ENCODE data around the gene GPX1.
"Not testable (repeated sequence)": the region's sequence is repeated elsewhere in the genome, so short reads cannot be mapped to it uniquely, and the experiment has no call there.

Gene GPX1

DNA sequence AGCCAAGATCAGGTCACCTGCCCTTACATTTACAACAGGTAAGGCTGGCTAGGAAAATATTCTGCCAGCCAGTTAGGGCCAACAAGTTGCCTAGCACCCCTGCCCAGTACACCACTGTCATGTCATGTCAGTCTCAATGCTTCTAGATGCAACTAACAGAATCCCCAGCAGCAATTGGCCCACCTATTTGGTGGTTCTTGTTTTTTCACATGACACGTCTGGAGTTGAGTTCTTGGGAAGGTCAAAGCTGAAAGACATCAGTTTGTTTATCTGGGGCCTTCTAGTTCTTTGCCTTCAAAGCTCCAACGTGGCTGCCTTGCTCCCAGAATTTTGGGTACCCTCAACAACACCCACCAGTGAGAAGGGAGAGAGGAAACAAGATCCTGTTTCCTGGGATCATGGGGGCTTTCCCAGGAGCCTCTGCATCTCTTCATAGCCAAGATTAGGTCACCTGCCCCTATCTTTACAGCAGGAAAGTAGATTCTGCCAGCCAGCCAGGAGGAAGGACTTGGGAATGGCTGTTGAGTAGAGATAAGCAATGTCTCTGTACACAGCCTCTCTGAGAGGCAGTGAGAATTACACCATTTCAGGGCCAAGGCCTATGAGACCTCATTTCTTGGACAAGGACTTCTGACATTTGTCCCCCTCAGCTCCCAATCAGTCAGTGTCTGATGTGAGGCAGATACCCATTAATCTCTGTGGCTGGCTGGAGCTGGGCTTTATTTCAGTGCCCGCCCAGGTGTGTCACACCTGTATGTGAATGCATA is 8.6 kb downstream of the GPX1 start:
- no peak for ATAC-seq (ENCODE audit: low read depth)
- Mint-ChIP-seq H3K9me3 (no peaks in the 10 kb centered on the region), H3K27ac (no peak overlapping the region), H3K4me1 (peaks cover 25% of the 10 kb centered on the region), H3K36me3 (peaks cover 3% of the 10 kb centered on the region), H3K27me3 (no peaks in the 10 kb centered on the region), H3K4me3 (no peak overlapping the region)
- no peak for DNase-seq (ENCODE audit: low spot score in 2 of 2)

GRCh38 chr3:49348361-49348760 is 9.8 kb downstream of the GPX1 start:
- not testable (repeated sequence) for H3K4me3 Mint-ChIP-seq; DNase-seq (ENCODE audit: low spot score in 2 of 2); H3K36me3 Mint-ChIP-seq; H3K9me3 Mint-ChIP-seq; ATAC-seq (ENCODE audit: low read depth); H3K27me3 Mint-ChIP-seq; H3K27ac Mint-ChIP-seq
- H3K4me1 Mint-ChIP-seq = peaks cover 25% of the 10 kb centered on the region

DNA sequence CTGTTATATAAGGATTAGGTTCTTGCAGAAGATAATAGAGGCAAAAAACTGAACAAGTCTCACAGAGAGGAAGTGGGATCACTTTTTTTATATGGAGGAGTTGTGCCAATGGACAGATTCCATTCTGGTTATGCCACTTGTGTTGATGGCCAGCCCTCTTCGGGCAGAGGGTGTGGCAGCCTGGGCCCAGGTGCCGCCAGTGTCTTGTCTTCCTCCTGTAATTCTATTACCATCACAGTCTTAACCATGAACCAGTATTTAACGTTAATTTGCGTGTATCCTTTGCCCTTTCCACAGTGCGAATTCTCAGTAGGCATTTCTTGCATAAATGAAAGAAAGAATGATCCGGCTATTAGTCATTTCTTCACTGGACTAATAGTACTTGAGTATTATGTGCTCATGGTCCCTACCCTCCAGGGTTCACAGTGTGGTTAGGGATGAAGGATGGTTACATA is 11.3 kb downstream of the GPX1 start:
- Mint-ChIP-seq H3K27ac (no peak overlapping the region), H3K27me3 (no peaks in the 10 kb centered on the region), H3K4me3 (no peak overlapping the region), H3K9me3 (no peaks in the 10 kb centered on the region), H3K4me1 (peaks cover 26% of the 10 kb centered on the region), H3K36me3 (no peaks in the 10 kb centered on the region)
- DNase-seq (ENCODE audit: low spot score in 2 of 2) (no peak), ATAC-seq (ENCODE audit: low read depth) (no peak)

GRCh38 chr3:49343163-49343562 is 15.0 kb downstream of the GPX1 start:
- H3K4me3 Mint-ChIP-seq = peak overlapping the region; percentile 44
- H3K4me1 Mint-ChIP-seq = peaks cover 42% of the 10 kb centered on the region
- peak overlapping the region; percentile 91 for H3K27ac Mint-ChIP-seq
- ATAC-seq (ENCODE audit: low read depth) (no peak), DNase-seq (ENCODE audit: low spot score in 2 of 2) (no peak)
- no peaks in the 10 kb centered on the region for H3K27me3 Mint-ChIP-seq
- no peaks in the 10 kb centered on the region for H3K9me3 Mint-ChIP-seq
- peaks cover under 1% of the 10 kb centered on the region for H3K36me3 Mint-ChIP-seq

DNA sequence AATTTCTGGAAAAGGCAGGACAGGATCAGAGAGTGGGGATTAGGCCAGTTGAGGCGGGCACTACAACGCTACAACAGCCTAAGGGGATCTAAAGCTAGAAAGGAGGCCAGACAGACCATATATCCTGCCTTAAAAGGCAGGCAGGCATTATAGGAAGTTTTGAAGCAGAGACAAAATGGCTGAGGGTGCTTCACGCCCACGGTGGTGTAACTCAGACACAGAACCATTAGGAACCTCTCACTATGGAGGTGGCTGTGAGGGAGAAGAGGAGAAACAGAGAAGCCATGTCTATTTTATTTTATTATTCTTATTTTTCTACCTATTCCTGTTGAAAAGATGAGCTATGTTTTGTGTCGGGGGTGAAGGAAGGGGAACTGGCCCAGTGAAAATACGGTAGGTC is 16.2 kb downstream of the GPX1 start:
- no peaks in the 10 kb centered on the region for H3K9me3 Mint-ChIP-seq
- H3K4me3 Mint-ChIP-seq = peak overlapping the region; percentile 35
- peak overlapping the region; percentile 91 for H3K27ac Mint-ChIP-seq
- no peak for ATAC-seq (ENCODE audit: low read depth)
- H3K4me1 Mint-ChIP-seq = peaks cover 42% of the 10 kb centered on the region
- H3K27me3 Mint-ChIP-seq = no peaks in the 10 kb centered on the region
- DNase-seq (ENCODE audit: low spot score in 2 of 2) = no peak
- peaks cover 3% of the 10 kb centered on the region for H3K36me3 Mint-ChIP-seq

- DNase-seq (ENCODE audit: low spot score in 2 of 2) (peak; percentile 79 to 85), ATAC-seq (ENCODE audit: low read depth) (peak; percentile 83)
- Mint-ChIP-seq H3K27ac (peak within 1 kb of the TSS; percentile 98), H3K4me1 (peaks cover 36% of the 10 kb centered on the region), H3K9me3 (no peaks in the 10 kb centered on the region), H3K27me3 (no peaks in the 10 kb centered on the region), H3K36me3 (peaks cover 7% of the 10 kb centered on the region), H3K4me3 (peak within 1 kb of the TSS; percentile 93)
Measured at GRCh38 chr3:49339941-49340800, 18.0 kb downstream of the GPX1 start, which contains the start of gene USP4. TSS of gene USP4 (minus strand) at chr3:49340053. CDS start at chr3:49340024, 29 bp downstream.

GRCh38 chr3:49339581-49339940 is 18.6 kb downstream of the GPX1 start:
- Mint-ChIP-seq H3K4me3 (peak overlapping the region; percentile 93), H3K36me3 (peaks cover 7% of the 10 kb centered on the region), H3K9me3 (no peaks in the 10 kb centered on the region), H3K27ac (peak overlapping the region; percentile 98), H3K27me3 (no peaks in the 10 kb centered on the region), H3K4me1 (peaks cover 32% of the 10 kb centered on the region)
- DNase-seq (ENCODE audit: low spot score in 2 of 2) (peak in 1 of 2 donors; percentile 30), ATAC-seq (ENCODE audit: low read depth) (no peak)

- no peak overlapping the region for H3K4me3 Mint-ChIP-seq
- ATAC-seq (ENCODE audit: low read depth) = no peak
- H3K36me3 Mint-ChIP-seq = peaks cover 15% of the 10 kb centered on the region
Measured at GRCh38 chr3:49333916-49334633, 24.1 kb downstream of the GPX1 start.

DNA sequence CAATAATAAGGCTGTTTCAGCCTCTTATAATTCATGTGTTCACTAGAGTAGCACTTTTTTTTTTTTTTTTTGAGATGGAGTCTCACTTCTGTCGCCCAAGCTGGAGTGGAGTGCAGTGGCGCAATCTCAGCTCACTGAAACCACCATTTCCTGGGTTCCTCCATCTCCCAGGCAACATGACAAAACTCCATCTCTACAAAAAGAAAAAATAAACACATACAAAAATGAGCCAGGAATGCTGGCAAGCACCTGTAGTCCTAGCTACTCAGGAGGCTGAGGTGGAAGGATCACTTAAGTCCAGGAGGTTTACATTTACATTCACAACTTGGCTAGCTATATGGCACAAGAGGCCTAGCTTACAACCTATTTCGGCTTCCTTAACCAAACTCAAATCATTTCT is 25.1 kb downstream of the GPX1 start:
- no peaks in the 10 kb centered on the region for H3K9me3 Mint-ChIP-seq
- H3K36me3 Mint-ChIP-seq = peaks cover 17% of the 10 kb centered on the region
- H3K4me3 Mint-ChIP-seq = no peak overlapping the region
- ATAC-seq (ENCODE audit: low read depth) (no peak), DNase-seq (ENCODE audit: low spot score in 2 of 2) (no peak)
- peaks cover under 1% of the 10 kb centered on the region for H3K4me1 Mint-ChIP-seq
- H3K27me3 Mint-ChIP-seq = no peaks in the 10 kb centered on the region
- no peak overlapping the region for H3K27ac Mint-ChIP-seq

More at GRCh38 chr3:49333916-49334633, 24.1 kb downstream of the GPX1 start:
- peaks cover 7% of the 10 kb centered on the region for H3K4me1 Mint-ChIP-seq
- no peaks in the 10 kb centered on the region for H3K9me3 Mint-ChIP-seq
- no peaks in the 10 kb centered on the region for H3K27me3 Mint-ChIP-seq
- DNase-seq (ENCODE audit: low spot score in 2 of 2) = no peak
- H3K27ac Mint-ChIP-seq = no peak overlapping the region

- Mint-ChIP-seq H3K27ac (no peak overlapping the region), H3K9me3 (no peaks in the 10 kb centered on the region), H3K27me3 (no peaks in the 10 kb centered on the region), H3K4me3 (no peak overlapping the region), H3K36me3 (peaks cover 22% of the 10 kb centered on the region), H3K4me1 (peaks cover 2% of the 10 kb centered on the region)
- no peak for ATAC-seq (ENCODE audit: low read depth)
- DNase-seq (ENCODE audit: low spot score in 2 of 2) = no peak
Measured at GRCh38 chr3:49329186-49329585, 29.0 kb downstream of the GPX1 start.

DNA sequence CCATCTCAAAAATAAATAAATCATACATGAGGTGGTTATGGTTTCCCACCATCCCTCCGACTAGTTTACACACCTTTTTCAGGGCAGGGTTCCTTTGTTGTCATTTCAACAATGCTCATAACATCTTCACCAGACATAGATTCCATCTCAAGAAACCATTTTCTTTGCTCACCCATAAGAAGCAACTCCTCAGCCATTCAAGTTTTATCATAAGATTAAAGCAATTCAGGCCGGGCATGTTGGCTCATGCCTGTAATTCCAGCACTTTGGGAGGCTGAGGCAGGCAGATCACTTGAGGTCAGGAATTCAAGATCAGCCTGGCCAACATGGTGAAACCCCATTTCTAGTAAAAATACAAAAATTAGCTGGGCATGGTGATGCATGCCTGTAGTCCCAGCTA is 29.8 kb downstream of the GPX1 start:
- not testable (repeated sequence) for ATAC-seq (ENCODE audit: low read depth); DNase-seq (ENCODE audit: low spot score in 2 of 2); H3K9me3 Mint-ChIP-seq; H3K27ac Mint-ChIP-seq; H3K4me3 Mint-ChIP-seq; H3K4me1 Mint-ChIP-seq; H3K27me3 Mint-ChIP-seq
- H3K36me3 Mint-ChIP-seq = peaks cover 25% of the 10 kb centered on the region

DNA sequence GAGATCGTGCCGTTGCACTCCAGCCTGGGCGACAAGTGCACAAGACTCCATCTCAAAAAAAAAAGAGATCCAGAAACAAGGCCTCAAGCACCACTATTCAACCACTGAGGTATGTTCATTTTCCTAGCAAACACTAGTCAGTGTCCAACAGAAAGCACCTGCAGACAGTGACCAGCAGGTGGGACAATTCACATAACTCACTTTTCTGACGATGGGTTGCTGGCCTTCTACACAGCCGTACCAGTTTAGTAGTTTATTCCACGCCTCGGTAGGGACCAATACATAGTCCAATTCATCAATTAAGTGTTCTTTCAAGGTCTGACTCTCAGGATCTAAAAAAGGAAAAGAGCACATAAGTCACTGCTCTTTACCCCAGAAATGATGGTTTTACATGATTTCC is 30.7 kb downstream of the GPX1 start:
- no peak for DNase-seq (ENCODE audit: low spot score in 2 of 2)
- H3K4me3 Mint-ChIP-seq = no peak overlapping the region
- no peak overlapping the region for H3K27ac Mint-ChIP-seq
- H3K4me1 Mint-ChIP-seq = peaks cover 2% of the 10 kb centered on the region
- ATAC-seq (ENCODE audit: low read depth) = no peak
- H3K36me3 Mint-ChIP-seq = peaks cover 21% of the 10 kb centered on the region
- H3K27me3 Mint-ChIP-seq = no peaks in the 10 kb centered on the region
- H3K9me3 Mint-ChIP-seq = no peaks in the 10 kb centered on the region

DNA sequence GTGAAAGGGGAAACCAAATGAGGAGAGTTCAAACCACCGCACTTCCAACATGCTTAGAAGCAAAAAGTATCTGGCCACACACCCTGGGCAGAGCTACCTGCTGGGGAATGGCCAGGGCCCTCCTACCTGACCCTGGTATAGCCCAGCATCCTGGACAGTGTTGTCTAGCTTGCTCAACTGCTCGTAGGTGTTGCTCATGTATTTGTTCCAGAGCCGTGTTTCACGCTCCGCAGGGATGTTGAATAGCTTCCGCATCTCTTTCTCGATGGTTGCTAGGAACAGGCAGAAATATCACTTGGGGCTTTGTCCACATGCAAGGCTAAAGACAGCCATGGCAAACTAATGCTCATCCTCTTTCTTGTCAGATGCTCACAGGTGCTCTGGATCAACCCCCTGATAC is 33.4 kb downstream of the GPX1 start:
- Mint-ChIP-seq H3K27me3 (no peaks in the 10 kb centered on the region), H3K27ac (no peak overlapping the region), H3K4me3 (no peak overlapping the region), H3K4me1 (peaks cover 2% of the 10 kb centered on the region), H3K9me3 (no peaks in the 10 kb centered on the region), H3K36me3 (peaks cover 34% of the 10 kb centered on the region)
- DNase-seq (ENCODE audit: low spot score in 2 of 2) = no peak
- no peak for ATAC-seq (ENCODE audit: low read depth)

All from memory B cell (primary cell).